NOMO-1 treated with dmso at 0.1 percent for 144 hours (cell line): ENCODE measurements around the gene SERPINB5.
"Not testable (repeated sequence)": the region's sequence is repeated elsewhere in the genome, so short reads cannot be mapped to it uniquely, and the experiment has no call there.

Source experiments
- DNase-seq: peaks from one replicate; lab custom pipeline; 2025; ENCODE audit not compliant: unreplicated experiment; lab: John Stamatoyannopoulos, UW

Gene SERPINB5

GRCh38 chr18:63476668-63477067, at the start of gene SERPINB5:
SERPINB5 (plus strand) TSS chr18:63476958; CDS start chr18:63484429, 7,471 bp downstream.
- DNase-seq: no peak

- DNase-seq: no peak
Observed at GRCh38 chr18:63427558-63427957, 49.2 kb upstream of the SERPINB5 start.

- no peak for DNase-seq
Observed at GRCh38 chr18:63430526-63430925, 46.2 kb upstream of the SERPINB5 start.

GRCh38 chr18:63431180-63431579, 45.6 kb upstream of the SERPINB5 start:
- DNase-seq: no peak

DNA sequence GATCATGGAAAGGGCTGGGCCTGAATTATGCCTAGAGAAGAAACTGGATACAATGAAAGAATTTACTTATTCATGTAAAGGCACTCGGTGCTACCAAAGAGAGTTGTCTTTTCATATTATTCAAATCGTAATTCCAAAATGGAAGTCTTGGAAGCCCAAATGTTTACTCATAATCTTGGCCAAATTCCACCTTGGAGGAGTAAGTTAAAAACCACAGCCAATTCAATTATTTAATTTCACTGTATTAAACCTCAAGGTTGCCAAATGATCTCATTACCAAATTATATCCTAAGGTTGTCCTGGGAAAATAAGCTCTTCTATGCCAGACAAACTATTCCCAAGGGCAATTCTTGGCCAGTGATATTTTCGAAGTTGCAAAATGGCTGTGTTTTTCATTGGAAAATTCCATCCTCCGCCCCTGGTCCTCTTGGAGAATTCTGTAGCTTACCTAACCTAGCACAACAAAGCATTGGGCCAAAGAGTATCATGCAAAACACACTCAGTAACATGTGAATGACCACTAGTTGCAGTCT, 43.4 kb upstream of the SERPINB5 start:
- no peak for DNase-seq

DNA sequence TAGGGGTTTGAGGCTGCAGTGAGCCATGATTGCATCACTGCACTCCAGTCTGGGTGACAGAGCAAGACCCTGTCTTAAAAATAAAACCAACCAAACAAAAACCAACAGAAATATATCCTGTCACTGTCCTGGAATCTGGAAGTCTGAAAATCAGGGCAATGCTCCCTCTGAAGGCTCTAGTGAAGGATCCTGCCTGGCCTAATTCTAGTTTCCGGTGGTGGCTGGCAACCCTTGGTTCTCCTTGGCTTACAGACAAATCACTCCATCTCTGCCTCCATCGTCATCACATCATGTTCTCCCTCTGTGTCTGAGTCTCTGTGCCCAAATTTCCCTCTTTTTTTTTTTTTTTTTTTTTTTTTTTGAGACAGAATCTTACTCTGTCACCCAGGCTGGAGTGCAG, 38.6 kb upstream of the SERPINB5 start:
- DNase-seq: no peak

DNA sequence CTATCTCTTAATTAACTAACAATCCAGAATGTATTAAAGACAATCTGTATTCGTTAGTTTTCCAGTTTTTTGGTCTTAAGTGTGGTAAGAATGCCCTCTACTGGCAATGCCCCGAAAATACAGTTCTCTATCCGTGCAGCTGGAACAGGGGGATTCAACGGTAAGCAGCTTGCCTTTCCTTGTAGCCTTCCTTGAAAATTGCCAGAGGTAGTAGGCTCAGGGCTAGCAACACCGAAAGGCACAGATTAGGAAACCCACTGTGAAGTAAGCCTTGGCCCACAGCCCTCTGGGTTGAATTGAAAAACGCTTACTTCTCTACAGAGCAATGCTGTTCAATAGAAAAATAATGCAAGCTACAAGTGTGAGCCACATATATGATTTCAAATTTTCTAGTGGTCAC, 37.4 kb upstream of the SERPINB5 start:
- peak; percentile 45 for DNase-seq

DNA sequence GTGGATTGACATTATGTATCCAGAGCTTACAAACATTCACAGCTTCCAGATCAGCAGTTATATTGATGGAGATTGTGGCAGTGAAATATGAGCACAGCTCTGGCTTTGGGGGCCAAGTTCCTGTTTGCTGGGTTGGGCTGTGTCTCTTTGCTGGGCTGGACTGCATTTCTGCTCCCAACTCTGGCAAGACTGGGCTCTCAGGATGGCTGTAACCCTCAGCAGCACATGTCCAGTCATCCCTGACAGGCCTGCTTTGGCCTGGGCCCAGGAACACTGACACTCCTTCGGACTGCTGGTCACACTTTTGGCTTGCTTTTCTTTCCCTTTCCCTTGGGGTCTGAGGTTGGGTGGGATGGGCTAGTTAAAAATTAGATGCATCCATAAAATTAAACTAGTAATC, 36.5 kb upstream of the SERPINB5 start:
- no peak for DNase-seq

GRCh38 chr18:63440881-63441280, 35.9 kb upstream of the SERPINB5 start:
- peak; percentile 33 for DNase-seq

DNA sequence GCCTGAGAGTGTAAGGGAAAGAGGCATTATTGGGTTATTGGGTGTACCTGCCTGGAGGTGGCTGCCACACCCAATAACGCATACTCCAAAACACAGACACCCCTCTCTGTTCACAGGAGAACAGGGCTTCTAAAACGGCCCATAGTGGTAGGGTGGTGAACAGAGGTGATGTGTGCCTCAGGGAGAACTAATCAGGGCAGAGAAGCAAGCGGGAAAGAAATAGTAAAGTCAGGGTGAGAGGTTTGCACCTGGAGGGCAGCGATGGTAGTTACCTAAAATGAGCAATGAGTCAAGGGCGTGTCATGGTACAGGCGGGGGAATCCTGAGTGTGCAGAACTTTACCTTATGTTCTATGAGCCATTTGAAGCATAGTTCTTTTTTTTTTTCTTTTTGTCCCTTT, 32.9 kb upstream of the SERPINB5 start:
- DNase-seq: no peak

GRCh38 chr18:63444580-63444979, 32.2 kb upstream of the SERPINB5 start:
- peak; percentile 83 for DNase-seq

DNA sequence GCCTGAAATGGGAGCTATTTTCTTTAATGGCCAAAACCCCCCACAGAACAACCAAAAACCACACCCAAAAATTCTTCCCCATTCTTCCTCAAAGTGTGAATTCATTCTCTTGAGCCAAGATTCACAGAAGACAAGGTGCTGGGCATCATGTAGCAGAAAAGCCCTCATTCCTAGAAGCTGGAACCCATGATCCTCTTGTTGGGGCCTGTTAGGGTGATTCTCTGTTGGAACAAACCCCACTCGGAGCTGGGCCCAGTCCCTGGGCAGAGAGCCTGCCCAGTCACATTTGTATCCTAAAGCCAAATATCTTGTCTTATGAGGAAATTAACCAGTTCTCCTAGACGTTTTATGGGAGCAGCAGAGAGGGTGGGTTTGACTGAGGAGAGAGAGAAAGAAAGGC, 31.7 kb upstream of the SERPINB5 start:
- DNase-seq: no peak

GRCh38 chr18:63446266-63446665, 30.5 kb upstream of the SERPINB5 start:
- DNase-seq: no peak

DNA sequence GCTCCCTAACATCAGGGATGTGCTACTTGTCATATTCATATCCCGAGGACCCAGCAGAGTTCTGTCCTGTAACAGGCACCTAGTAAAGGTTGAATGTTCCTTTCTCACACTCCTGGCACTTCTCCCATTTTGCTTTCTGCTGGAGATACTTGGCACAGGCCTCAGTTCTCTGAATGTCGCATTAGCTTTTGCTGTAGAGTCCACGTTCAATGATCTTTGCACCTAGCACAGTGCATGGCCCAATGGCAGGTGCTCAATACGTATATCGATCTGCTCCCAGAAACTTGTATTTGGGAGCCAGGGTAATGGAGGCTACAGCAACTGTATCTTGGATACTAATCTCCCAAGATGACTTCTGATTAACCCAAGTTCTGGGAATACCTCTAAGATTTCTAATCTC, 29.7 kb upstream of the SERPINB5 start:
- DNase-seq: no peak

DNA sequence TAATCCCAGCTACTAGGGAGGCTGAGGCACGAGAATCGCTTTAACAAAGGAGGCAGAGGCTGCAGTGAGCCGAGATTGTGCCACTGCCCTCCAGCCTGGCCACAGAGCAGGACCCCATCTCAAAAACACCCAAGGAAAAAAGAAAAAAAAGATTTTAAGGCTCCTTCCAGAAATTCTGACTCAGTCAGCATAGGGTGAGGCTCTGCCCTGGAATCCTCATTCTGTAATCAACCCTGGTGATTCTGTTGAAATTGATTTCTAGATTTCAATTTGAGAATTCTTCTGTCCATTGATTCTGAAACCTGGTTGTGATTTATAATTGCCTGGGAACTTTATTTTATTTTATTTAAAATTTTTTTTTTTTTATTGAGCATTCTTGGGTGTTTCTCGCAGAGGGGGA, 27.3 kb upstream of the SERPINB5 start:
- no peak for DNase-seq

- no peak for DNase-seq
Observed at GRCh38 chr18:63451799-63452660, 24.7 kb upstream of the SERPINB5 start.

- not testable (repeated sequence) for DNase-seq
Observed at GRCh38 chr18:63452751-63453150, 24.0 kb upstream of the SERPINB5 start.

- DNase-seq: no peak
Observed at GRCh38 chr18:63454497-63454896, 22.3 kb upstream of the SERPINB5 start.

- no peak for DNase-seq
Observed at GRCh38 chr18:63457977-63458376, 18.8 kb upstream of the SERPINB5 start.

- DNase-seq: no peak
Observed at GRCh38 chr18:63460414-63460813, 16.3 kb upstream of the SERPINB5 start.

DNA sequence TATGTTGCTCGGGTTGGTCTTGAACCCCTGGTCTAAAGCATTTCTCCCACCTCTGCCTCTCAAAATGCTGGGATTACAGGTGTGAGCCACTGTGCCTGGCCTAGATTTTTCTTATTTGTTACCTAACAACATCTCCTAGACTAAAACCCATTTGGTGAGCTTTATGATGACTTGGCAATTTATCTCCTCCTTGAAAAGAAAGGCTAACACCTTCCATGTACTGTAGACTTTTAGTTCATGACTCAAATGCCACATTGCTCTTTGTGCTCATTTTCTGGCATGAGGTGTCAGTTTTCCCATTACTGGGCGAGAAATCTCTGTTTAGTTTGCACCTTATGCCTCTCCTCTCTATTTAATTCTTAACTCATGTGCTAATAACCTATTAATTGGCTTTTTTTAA, 12.3 kb upstream of the SERPINB5 start:
- DNase-seq: no peak

GRCh38 chr18:63465059-63465458, 11.7 kb upstream of the SERPINB5 start:
- no peak for DNase-seq

- DNase-seq: no peak
Observed at GRCh38 chr18:63467699-63468098, 9.1 kb upstream of the SERPINB5 start.
